Tibial artery (tissue), 4 donors: ENCODE measurements around the gene PCNT.

Experiments
- DNase-seq, 2 donors: peaks; one replicate each; pipeline ENCODE4 v3.0.0-alpha.2; 2019
- H3K27ac ChIP-seq, 2 donors: fragments of 200-600 bp; sonication (generic) in 1 of 2; 1 replicate in 1 of 2; 2 replicates in 1 of 2; pipeline ENCODE4 v1.5.1; 2018 to 2019; ENCODE audit warnings: mild to moderate bottlenecking in 1 of 2
- H3K27me3 ChIP-seq, 2 donors: fragments of 200-600 bp; sonication (generic) in 1 of 2; one replicate each; pipeline versions ENCODE4 v1.5.1 to v1.6.0; 2016 to 2019
- H3K36me3 ChIP-seq, 3 donors: fragments of 200-600 bp; sonication (generic) in 2 of 3; one replicate each; pipeline ENCODE4 v1.5.1; 2016 to 2019; ENCODE audit warnings: mild to moderate bottlenecking in 2 of 3
- H3K4me1 ChIP-seq, 4 donors: fragments of 200-600 bp; sonication (generic) in 2 of 4; 1 replicate in 3 of 4; 2 replicates in 1 of 4; pipeline ENCODE4 v1.5.1; 2016 to 2019
- H3K4me3 ChIP-seq, 2 donors: fragments of 200-600 bp; sonication (generic) in 1 of 2; 1 replicate in 1 of 2; 2 replicates in 1 of 2; pipeline ENCODE4 v1.5.1; 2018 to 2019; ENCODE audit warnings: mild to moderate bottlenecking in 2 of 2
- H3K9me3 ChIP-seq, 3 donors: fragments of 200-600 bp; sonication (generic) in 1 of 3; one replicate each; pipeline ENCODE4 v1.5.1; 2016 to 2019
- CTCF ChIP-seq, 2 experiments: fragments of 200-600 bp in 1 of 2; fragments of 450-650 bp in 1 of 2; IDR thresholded peaks; one replicate each; pipeline ENCODE4 v1.5.1; 2017 to 2019; ENCODE audit warnings: antibody characterized with exemption in 2 of 2, mild to moderate bottlenecking in 1 of 2, moderate library complexity in 1 of 2
- intact Hi-C: fragments of 100-400 bp; cut with DNase I; formaldehyde crosslinking; loops from one replicate; pipeline ENCODE4 v1.15.0; 2023; ENCODE audit warnings: low total_unique reads

The PCNT gene

GRCh38 chr21:46285761-46286647 is 38.0 kb upstream of the PCNT start, which contains the start of gene YBEY:
Gene YBEY (plus strand): TSS chr21:46286342. CDS start chr21:46286914, 572 bp downstream.
- intact Hi-C loops = loop anchor here (2.0 to 10.0 kb wide), 2 partner anchors 37 to 141 kb away; partner anchors contain the start of gene C21orf58
- H3K27ac ChIP-seq = peak within 1 kb of the TSS; percentile 90 to 96
- H3K36me3 ChIP-seq = peaks cover under 1 to 28% (median 5%) of the 10 kb centered on the region in 3 donors
- peak; percentile 40 for TF ChIP-seq CTCF (IDR thresholded peaks at IDR 0.05)
- H3K4me1 ChIP-seq = peaks cover 0 to 54% (median 40%) of the 10 kb centered on the region in 4 donors
- H3K4me3 ChIP-seq = peak within 1 kb of the TSS; percentile 77 to 79
- H3K9me3 ChIP-seq = no peaks in the 10 kb centered on the region
- no peaks in the 10 kb centered on the region for H3K27me3 ChIP-seq
- DNase-seq = peak; percentile 81 to 93

- peak overlapping the region; percentile 90 to 96 for H3K27ac ChIP-seq
- H3K4me3 ChIP-seq = peak overlapping the region; percentile 77 to 79
- no peaks in the 10 kb centered on the region for H3K9me3 ChIP-seq
- no peak for DNase-seq
- H3K4me1 ChIP-seq = peaks cover 0 to 47% (median 36%) of the 10 kb centered on the region in 4 donors
- H3K36me3 ChIP-seq = peaks cover 0 to 28% (median 7%) of the 10 kb centered on the region in 3 donors
- no peaks in the 10 kb centered on the region for H3K27me3 ChIP-seq
- intact Hi-C loops = loop anchor here (2.0 to 10.0 kb wide), 2 partner anchors 36 to 142 kb away; partner anchors contain the start of gene C21orf58
- TF ChIP-seq CTCF (IDR thresholded peaks at IDR 0.05) = no peak
Observed at GRCh38 chr21:46286648-46287002, 37.3 kb upstream of the PCNT start.

- Histone ChIP-seq H3K9me3 (no peaks in the 10 kb centered on the region), H3K4me1 (peaks cover 0 to 38% (median 31%) of the 10 kb centered on the region in 4 donors), H3K36me3 (peaks cover 0 to 27% (median 13%) of the 10 kb centered on the region in 3 donors), H3K27me3 (no peaks in the 10 kb centered on the region), H3K27ac (no peak overlapping the region), H3K4me3 (no peak overlapping the region)
- intact Hi-C loops = loop anchor here (2.0 to 10.0 kb wide), 2 partner anchors 35 to 143 kb away; partner anchors contain the start of gene C21orf58
- DNase-seq = no peak
- TF ChIP-seq CTCF (IDR thresholded peaks at IDR 0.05) = no peak
Observed at GRCh38 chr21:46287541-46287940, 36.4 kb upstream of the PCNT start.

- DNase-seq = no peak
- Histone ChIP-seq H3K27ac (no peak overlapping the region), H3K9me3 (no peaks in the 10 kb centered on the region), H3K27me3 (no peaks in the 10 kb centered on the region), H3K4me3 (no peak overlapping the region), H3K36me3 (peaks cover 0 to 13% (median 9%) of the 10 kb centered on the region in 3 donors), H3K4me1 (peaks cover 0 to 17% (median 9%) of the 10 kb centered on the region in 4 donors)
- intact Hi-C loops = loop anchor here (10.0 kb wide), 1 partner anchor 145 kb away; no protein-coding TSS in a partner anchor
- TF ChIP-seq CTCF (IDR thresholded peaks at IDR 0.05) = no peak
Observed at GRCh38 chr21:46289655-46290179, 34.2 kb upstream of the PCNT start.

GRCh38 chr21:46291561-46291960 is 32.4 kb upstream of the PCNT start:
- DNase-seq = no peak
- H3K4me1 ChIP-seq = peaks cover 0 to 9% (median 2%) of the 10 kb centered on the region in 4 donors
- no peak overlapping the region for H3K4me3 ChIP-seq
- no peaks in the 10 kb centered on the region for H3K9me3 ChIP-seq
- peaks cover 0 to 13% (median 9%) of the 10 kb centered on the region in 3 donors for H3K36me3 ChIP-seq
- no peak overlapping the region for H3K27ac ChIP-seq
- no peak for TF ChIP-seq CTCF (IDR thresholded peaks at IDR 0.05)
- intact Hi-C loops = no loop called here
- H3K27me3 ChIP-seq = peaks cover 0 to 9% of the 10 kb centered on the region in 2 donors
